Cardiac septum (tissue), 1 donor: Measurements from ENCODE around the gene EIPR1. TPM values are rescaled to one million over a fixed set of nuclear protein-coding genes. Genes with fewer than 3 reads are reported as not detected.
"Not testable (repeated sequence)": the region's sequence is repeated elsewhere in the genome, so short reads cannot be mapped to it uniquely, and the experiment has no call there.

Source experiments
- DNase-seq: peaks from one replicate; pipeline ENCODE4 v3.0.0-alpha.2; 2020; ENCODE audit warnings: low spot score
- intact Hi-C: fragments of 100-400 bp; cut with DNase I; formaldehyde crosslinking; loops from one replicate; pipeline ENCODE4 v1.14.0; 2022
- total RNA-seq: library from RNA; stranded (reverse); fragmentation: NEBNext Ultra II Directional; extraction: Animal tissue kit (Norgen Biotek cat#: 25700); gene quantifications from one replicate; pipeline ENCODE4 v1.2.1, GENCODE V29; 2021
- donor health status: DM: no; HTN: no; CAD: no.

The EIPR1 gene
- total RNA-seq, 1 donor from 2014 or later = 10.5 TPM

DNA sequence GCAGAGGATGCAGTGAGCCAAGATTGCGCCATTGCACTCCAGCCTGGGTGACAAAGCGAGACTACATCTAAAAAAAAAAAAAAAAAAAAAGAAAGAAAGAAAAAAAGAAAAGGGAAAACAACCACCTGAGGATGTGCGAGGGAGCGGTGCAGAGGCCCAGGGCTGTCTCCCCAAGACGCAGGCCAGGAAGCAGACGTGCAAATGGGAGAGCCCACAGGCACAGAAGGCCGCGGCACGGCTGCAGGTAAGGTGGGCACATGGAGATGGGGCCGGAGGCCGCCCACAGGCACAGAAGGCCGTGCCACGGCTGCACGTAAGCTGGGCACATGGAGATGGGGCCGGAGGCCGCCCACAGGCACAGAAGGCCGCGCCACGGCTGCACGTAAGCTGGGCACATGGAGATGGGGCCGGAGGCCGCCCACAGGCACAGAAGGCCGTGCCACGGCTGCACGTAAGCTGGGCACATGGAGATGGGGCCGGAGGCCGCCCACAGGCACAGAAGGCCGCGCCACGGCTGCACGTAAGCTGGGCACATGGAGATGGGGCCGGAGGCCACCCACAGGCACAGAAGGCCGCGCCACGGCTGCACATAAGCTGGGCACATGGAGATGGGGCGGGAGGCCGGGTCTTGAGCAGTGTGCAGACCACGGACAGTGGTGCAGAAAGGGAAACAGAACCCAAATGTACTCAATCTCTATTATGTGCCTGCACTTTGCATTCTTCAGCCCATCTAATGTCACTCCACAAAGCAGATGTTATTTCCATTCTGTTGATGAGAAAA is 93.6 kb downstream of the EIPR1 start:
- DNase-seq, intact Hi-C loops: not testable (repeated sequence)

DNA sequence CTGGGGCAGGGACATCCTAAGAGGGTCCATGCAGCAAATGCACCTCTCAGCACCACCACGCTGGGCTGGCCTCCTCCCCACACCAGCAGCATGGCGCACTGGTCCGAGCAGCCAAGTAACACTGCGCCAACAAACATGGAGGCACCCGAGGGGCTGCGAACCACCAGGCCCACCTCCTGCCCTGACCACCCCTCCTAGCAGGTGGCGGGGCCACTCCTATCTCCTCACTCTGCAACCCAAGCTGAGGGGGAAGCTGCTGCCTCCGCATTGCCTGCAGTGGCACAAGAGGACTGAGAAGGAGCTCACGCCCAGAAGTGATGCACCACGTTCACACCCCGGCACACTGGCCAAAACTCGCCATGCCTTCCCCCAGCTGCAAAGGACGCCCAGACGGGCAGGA is 94.4 kb downstream of the EIPR1 start:
- intact Hi-C loops = no loop called here
- peak; percentile 46 for DNase-seq

GRCh38 chr2:3282056-3282998 is 95.3 kb downstream of the EIPR1 start:
- DNase-seq = peak; percentile 76
- intact Hi-C loops = no loop called here

- intact Hi-C loops = no loop called here
- peak; percentile 35 for DNase-seq
Measured at GRCh38 chr2:3280683-3281520, 96.7 kb downstream of the EIPR1 start.

DNA sequence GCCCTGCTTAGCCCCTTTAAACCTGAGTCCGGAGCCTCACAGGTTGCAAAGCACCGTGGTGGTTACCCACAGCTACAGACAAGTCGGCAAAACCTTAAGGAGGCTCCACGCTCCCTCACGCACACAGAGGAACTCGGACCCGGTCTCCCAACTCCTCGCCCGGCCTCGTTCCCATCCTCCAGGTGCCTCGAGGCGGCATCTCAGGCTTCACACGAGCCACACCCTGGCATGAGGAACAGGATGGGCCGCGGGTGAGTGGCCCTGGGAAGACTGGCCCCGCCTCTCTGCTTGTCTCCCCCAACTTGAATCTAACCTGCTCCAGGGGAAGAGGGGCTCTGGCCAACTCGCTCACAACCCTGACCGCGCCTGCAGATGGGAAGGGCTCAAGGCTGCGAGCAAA is 97.4 kb downstream of the EIPR1 start:
- intact Hi-C loops = no loop called here
- DNase-seq = no peak

DNA sequence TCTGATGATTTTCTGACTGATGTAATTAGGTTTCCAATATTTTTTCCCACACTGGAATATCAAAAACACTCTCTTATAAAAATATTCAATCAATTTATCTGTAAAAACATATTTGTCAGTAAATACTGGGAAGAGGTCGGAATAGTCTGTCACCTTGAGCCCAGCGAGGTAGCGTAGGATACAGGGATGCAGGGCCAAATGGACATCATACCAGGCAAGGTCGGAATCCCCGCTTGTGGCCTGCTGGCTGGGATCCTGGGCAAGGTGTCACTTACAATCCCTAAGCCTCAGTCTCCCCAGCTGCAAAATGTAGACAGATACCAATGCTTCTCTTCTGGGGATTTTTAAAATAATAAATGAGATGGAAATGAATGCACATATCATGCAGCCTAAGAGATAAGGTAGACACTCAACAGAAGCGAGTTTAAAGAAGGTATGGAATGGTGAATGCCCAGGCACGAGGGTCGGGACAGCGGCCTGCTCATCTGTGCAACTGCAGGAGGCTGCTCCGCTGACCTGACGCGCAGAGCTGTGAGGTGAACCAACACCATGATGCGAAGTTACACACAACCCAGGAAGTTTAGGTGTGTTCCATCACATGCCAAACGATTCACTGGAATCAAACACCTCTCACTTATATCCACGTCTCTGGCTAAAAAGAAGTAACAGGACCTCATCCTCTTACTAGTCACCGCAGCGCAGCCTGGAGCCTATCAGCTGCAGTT is 98.2 kb downstream of the EIPR1 start:
- DNase-seq = no peak
- intact Hi-C loops = no loop called here

DNA sequence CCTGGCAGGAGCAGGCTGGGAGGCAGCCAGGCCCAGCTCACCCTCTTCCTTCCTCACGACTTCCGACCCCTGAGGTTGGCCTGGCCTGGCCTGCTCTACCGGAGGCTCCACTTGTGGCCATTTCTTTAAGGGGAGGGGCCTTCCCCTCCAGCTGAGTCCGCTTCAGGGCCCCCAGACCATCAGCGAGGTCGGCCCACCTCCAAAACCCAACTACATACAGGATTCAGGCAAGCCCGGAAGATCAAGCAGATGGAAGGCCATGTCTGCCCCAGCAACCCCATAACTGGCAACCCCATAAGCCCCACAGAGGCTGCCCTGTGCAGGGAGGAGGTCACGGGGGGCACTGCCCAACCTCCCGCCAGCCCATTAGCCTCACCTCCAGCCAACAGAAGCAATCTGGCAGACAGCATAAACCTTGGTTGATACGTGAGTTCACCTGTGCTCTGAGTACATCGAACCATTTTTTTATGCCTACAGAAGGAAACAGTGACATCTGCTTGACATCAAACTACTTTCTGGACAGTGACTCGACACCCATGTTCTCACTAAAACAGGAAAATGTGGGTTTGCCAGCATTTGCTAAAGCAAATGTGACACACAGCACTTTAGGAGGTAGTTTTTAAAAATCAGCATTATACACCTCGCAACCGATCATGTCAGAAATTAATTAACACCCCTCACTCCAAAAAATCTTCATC is 98.9 kb downstream of the EIPR1 start:
- intact Hi-C loops = no loop called here
- no peak for DNase-seq

GRCh38 chr2:3277748-3278520 is 99.7 kb downstream of the EIPR1 start:
- DNase-seq = no peak
- intact Hi-C loops = no loop called here

DNA sequence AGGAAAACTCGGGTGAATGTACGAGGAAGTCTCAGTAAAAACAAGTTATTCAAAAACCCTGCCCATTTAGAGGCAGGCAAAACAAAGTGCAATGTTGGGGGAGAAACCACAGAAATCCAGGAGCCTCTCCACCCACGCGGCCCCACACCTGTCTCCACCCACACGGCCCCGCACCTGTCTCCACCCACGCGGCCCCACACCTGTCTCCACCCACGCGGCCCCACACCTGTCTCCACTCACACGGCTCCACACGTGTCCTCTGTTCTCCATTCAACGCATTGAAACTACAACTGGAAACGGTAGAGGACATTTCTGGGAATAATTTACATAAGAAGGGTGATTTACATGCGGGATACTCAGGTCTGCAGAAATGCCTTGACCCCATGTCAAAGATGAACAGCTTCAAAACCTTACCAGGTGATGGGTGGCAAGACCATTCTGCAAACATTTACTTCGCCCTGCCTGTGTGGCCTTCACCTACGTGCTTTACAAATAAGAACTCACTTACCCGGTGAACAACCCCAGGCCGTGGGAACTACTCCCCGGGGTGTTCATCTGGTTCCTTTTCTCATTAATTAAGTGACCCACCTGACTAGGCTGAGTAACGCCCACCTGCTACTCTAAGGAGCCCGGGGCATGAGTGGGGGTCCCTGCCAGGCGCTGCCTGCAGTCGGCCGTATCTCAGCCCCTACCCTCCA is 100.4 kb downstream of the EIPR1 start:
- no peak for DNase-seq
- intact Hi-C loops = no loop called here

DNA sequence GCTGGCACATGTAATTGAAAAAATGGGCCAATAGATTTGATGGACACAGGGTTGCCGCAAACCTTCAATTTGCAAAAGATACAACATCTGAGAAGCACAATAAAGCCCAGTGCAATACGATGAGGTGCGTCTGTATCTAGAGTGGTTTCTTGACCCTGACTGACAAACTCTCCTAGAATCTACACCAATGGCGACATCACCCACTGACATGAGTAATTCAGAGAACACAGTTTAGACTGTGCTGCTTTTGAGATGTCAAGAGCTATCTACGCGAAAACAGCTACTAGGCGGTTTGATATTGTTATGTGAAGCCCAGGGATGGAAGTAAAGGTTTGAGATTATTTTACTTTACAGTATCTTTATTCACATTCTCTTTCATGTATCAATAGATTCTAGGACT is 104.9 kb downstream of the EIPR1 start:
- DNase-seq = no peak

GRCh38 chr2:3270095-3270478 is 107.5 kb downstream of the EIPR1 start:
- DNase-seq = no peak
- intact Hi-C loops = no loop called here

More for the DNA sequence above, 104.9 kb downstream of the EIPR1 start:
- intact Hi-C loops = no loop called here

DNA sequence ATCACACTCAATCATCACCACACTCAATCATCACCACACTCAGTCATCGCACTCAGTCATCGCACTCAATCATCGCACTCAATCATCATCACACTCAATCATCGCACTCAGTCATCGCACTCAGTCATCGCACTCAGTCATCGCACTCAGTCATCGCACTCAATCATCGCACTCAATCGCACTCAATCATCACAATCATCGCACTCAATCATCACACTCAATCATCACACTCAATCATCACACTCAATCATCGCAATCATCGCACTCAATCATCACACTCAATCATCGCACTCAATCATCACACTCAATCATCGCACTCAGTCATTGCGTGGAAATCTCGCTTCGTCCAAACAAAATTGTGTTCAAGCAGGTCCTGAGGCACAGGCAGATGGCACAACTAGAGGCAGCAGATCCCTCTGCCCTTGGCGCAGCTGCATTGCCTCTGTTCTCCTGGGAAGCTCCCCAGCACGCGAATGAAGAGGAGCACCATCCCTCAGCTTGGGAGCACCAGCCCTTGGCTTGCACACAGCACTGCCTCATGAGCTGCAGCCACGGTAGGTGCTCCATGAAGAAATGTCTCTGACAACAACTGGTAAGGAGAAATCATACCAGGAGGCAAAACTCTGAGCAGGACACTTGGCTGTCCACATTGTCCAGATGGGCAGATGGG is 108.1 kb downstream of the EIPR1 start:
- no peak for DNase-seq
- intact Hi-C loops = no loop called here

DNA sequence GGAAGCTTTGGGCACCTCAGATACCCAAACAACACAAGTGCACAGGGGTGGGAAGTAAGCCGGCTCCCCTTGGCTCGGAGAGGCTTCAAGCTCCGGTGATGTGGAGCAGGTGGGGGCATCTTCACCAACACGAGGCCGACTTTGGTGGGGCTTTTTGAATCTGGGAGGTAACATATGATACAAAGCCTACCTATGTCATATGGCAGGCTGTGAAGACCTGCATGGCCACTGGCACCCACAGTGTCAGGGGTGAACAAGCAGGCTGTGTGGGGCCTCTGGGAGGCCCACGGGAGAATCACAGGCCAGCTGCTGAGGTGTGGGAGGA is 109.0 kb downstream of the EIPR1 start:
- intact Hi-C loops = no loop called here
- peak; percentile 67 for DNase-seq

- intact Hi-C loops = no loop called here
- DNase-seq = no peak
Measured at GRCh38 chr2:3267869-3268704, 109.5 kb downstream of the EIPR1 start.

GRCh38 chr2:3266925-3267867 is 110.4 kb downstream of the EIPR1 start:
- peak; percentile 66 for DNase-seq
- intact Hi-C loops = no loop called here
